HG02763 (cell line): ENCODE results near the gene CYP4X1.
"Not testable (repeated sequence)": the region's sequence is repeated elsewhere in the genome, so short reads cannot be mapped to it uniquely, and the experiment has no call there.

Experiments
- ATAC-seq: cut with Tn5 transposase; IDR thresholded peaks from one replicate; pipeline ENCODE4 v1.9.1; 2021; ENCODE audit warnings: mild to moderate bottlenecking, moderate library complexity; ENCODE audit not compliant: unreplicated experiment

The CYP4X1 gene

GRCh38 chr1:47023268-47024140 is at the start of gene CYP4X1:
CYP4X1 (plus strand) TSS chr1:47023669; CDS start chr1:47023818, 149 bp downstream.
- ATAC-seq = no peak

GRCh38 chr1:46983166-46983829 is 40.2 kb upstream of the CYP4X1 start:
- no peak for ATAC-seq

GRCh38 chr1:46983830-46984586 is 39.5 kb upstream of the CYP4X1 start:
- no peak for ATAC-seq

GRCh38 chr1:46990541-46990940 is 32.9 kb upstream of the CYP4X1 start:
- not testable (repeated sequence) for ATAC-seq

DNA sequence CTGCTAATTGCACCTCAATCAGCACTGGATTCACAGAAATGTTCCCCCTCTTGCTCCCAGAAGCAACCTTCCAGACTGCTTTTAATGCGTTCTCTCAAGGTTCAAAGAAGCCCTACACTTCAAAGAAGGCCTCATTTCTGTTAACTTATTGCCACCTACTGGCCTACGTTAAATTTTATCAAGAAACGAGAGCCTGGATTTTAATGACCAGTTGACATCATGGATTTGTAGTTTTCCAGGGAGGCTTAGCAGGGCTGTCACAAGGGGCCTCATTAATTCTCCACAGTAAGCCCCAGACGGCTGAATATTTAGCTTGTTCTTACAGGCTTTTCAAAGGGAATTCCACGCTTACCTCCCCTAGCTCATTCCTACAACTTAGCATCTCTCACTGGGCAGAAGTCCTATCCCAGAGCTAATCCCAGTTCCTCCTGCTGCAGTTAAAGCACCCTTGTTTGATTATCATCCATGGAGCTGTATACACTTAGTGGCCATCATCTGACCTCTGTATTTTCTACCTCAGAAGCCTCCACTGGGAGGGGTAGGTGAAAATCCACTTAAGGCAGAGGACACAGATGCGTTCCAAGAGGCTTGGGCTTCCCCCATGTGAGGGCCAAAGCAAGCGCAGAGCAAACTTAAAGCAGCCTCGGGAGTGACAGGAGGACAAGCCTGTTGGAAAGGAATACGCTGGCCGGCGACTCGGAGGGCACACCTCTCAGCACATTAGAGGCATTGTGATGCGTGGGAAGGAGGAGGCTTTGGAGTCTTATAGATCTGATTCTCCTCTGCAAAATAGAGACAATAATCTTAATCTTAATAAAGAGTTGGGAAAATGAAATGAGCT is 32.2 kb upstream of the CYP4X1 start:
- ATAC-seq = no peak

GRCh38 chr1:46996659-46997281 is 26.7 kb upstream of the CYP4X1 start:
- ATAC-seq = no peak

- no peak for ATAC-seq
Observed at GRCh38 chr1:47002211-47002610, 21.3 kb upstream of the CYP4X1 start.

DNA sequence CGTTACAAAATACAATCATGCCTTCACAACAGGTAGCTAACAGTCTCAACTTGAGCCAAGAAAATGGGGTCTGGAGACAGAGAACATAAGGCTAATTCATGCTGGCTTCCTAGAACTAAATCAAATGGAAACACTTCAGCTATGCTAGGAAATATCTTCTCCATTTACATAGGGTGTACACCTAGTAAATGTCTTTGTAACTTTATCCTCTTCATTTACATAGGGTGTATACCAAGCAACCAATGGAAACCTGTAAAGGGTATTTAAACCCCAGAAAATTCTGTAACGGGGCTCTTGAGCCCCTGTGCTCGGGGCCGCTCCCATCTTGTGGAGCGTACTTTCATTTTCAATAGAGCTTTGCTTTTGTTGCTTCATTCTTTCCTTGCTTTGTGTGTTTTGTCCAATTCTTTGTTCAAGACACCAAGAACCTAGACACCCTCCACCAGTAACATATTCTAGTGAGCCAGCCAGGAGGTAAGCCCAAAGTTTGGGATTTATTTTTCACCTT is 19.5 kb upstream of the CYP4X1 start:
- ATAC-seq = no peak

DNA sequence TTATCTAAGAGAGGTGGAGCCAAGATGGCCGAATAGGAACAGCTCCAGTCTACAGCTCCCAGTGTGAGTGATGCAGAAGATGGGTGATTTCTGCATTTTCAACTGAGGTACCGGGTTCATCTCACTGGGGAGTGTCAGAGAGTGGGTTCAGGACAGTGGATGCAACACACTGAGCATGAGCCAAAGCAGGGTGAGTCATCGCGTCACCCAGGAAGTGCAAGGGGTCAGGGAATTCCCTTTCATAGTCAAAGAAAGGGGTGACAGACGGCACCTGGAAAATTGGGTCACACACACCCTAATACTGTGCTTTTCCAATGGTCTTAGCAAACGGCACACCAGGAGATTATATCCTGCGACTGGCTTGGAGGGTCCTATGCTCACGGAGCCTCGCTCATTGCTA is 17.0 kb upstream of the CYP4X1 start:
- ATAC-seq = not testable (repeated sequence)

DNA sequence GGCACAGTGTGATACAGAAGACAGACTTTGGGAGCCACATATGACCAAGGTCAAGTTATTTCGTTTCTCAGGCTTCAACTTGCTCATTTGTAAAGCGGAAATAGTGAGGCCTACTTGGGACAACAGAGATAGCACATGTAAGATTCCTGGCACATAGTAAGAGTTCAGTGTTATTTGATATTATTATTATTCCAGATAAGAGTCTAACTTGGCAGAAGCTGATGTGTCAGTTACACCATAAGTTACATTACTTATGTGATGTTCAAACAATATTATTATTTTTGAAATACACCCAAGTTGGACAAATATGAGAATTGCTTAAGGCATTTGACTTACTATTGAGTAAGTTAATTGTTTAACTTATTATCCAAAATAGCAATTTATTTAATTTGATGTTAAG is 10.2 kb upstream of the CYP4X1 start:
- ATAC-seq = no peak

DNA sequence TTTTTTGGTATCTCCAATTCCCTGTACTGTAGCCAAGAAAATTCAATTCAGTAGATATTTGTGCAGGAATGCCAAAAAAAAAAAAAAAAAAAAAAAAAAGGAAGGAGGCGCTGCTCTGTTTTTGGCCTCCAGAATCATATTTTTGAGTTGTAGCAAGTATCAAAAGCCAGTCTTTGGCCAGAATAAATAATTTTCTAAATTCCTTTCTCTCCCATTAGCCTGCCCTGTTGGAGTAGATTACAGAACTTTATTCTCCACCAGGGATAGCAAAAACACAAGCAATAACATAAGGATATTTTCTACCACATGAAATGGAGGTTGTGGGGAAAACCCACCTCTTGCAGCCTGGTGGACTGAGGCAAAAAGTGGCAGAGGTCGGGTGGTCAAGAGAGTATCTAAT is 2.4 kb upstream of the CYP4X1 start:
- no peak for ATAC-seq

DNA sequence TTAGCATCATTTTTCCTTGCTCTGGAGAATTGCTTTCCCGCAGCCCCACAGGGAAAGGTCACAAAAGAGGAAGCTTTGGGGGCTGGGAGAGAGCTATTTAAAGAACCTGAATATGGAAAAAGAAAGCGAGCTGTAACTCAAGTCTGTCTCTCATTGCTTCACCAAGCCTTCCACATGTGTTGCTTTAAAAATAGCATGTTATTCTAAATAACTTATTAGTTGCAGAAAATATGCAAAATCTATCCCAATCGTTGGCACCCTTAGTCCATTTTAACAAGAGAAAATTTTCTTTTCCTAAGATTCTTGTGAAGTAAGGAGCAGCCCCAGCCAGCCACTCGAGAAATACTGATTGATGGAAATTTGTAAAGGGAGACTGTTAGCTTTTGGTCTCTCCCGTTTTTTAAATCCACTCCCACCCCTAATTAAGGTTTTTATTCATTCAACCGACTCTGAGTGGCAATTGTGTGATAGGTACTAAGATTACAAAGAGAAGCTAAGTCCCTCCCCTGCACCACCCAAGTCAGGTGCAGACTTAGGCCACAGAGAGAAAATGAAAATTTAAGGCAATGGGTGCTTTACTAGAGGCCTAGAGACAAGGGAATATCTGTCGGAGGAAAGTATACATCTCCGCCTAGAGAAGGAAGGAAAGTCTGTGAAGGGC is 802 bp downstream of the CYP4X1 start:
- ATAC-seq = no peak

DNA sequence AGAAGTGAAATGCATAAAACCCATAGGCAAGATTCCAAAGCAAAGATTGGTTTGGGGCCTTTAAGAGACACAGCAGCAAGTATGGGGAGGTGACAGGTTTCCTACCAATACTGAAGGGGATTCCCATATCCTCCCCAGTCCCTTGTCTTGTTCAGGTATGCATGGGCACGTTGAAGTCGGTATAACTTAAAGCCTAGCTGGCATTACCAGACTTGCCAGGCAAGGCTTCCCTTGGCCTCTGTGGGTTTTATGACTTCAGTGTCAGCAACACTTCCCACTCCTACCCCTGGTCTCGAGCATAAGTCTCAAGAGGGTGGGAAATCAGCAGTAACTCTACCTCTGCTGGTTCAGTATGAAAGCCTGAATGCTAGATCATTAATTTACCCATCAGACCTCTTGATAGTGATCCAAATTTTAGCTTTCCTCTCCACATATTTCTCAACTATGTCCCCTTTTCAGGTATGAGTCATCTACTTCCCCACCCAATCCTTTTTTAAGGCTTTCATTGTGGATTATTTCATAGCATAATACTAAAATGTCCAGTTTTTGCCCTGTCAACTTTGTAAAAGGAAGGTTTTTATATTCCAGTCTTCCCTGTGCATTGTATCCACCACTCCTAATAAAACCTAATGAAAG is 6.8 kb downstream of the CYP4X1 start:
- ATAC-seq = no peak

DNA sequence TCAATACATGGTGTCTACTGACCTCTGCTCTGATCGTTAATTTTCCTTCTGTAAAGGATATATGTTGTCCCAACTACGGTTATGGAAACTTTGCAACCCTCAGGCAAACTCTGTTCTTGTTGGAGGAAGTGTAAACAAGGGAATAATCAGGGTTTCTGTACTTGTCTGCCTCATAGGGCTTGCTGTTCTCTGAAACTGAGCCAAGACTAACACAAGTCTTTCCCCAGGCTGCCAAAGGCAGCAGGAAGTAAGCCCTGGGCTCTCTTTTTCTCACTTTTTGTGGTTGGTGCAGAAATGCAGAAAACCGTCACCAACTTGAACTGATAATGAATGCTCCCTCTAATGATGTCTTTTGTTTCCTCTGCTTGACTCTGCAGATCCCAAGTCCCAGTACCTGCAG is 7.6 kb downstream of the CYP4X1 start:
- ATAC-seq = no peak

- no peak for ATAC-seq
Observed at GRCh38 chr1:47031585-47031984, 8.1 kb downstream of the CYP4X1 start.

DNA sequence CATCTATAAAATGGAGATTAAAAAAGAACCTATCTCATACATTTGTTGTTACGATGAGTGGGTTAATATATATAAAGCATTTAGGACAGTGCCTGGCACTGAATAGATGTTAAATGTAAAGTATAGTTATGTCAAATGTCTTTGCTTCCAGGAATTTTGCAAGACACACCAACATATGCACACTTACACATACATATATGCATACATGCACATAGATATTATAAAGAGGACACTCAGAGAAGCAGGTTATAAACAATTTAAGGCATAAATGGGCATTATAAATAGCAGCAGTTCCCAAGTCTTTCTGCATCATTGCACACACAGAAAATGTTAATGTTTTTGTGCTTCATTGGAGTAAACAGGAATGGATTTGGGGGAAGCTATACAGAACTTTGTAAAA is 13.3 kb downstream of the CYP4X1 start:
- ATAC-seq = no peak

DNA sequence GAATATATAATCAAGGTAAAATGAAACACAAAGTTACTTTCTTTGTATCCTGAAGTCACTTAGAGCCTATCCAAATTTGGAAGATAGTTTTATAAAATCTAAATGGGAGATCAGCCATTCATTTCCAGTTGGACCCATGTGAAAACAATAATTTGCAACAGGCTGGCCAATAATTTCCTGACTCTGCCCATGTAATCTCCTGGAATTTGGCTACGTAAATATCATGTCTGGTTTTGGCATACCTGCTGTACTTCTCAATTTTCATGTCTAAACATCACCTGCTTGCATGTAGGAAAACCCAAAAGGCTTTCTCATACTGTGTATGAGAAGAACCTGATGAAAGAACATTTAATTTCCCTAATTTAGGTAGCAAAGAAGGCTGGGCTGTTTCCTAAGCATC is 35.9 kb downstream of the CYP4X1 start:
- ATAC-seq = no peak

DNA sequence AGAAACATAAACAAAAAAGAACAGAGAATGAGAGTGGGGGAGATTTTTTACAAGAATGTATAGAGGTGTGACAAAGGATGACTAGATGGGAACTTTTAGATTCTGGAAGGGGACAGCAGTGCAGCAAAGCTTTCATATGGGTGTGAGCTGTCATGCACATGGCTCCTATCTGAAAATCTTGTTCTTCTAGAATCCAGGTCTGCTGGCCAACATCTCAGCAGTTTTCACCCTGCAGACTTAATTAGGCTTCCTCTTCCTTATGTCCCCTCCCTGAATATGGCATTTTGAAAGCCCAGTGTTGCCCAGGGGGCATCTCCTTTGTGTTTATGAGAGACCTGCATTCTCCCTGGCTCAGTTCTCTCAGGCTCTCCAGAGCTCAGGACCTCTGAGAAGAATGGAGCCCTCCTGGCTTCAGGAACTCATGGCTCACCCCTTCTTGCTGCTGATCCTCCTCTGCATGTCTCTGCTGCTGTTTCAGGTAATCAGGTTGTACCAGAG is 43.7 kb downstream of the CYP4X1 start, which contains the start of gene CYP4Z1:
TSS of gene CYP4Z1 (plus strand) at position 135 of the 498 bp plus-strand sequence. CDS start at position 395, 260 bp downstream.
- ATAC-seq = no peak

DNA sequence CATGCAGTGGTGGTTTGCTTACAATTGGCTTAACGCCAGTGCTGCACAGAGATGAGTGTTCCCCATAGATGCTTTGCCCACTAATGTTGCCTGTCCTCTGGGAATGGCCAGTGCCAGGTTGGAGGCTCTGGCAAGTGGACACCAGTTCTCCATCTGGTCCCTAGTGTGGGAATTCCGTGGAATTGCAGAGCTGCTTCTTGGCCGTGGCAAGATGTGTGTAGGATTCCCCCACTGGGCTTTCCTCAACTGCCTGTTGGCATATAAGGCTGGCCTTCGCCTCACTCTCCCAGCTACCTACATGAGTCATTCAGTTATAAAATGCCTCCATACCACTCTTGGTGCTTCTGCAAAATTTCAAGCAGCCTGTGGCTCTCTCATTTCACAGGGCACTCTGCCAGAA is 45.6 kb downstream of the CYP4X1 start:
- ATAC-seq = not testable (repeated sequence)
